Motor neuron (in vitro differentiated cells): ENCODE results near the gene STXBP4. TPM values are rescaled to one million over a fixed set of nuclear protein-coding genes. Genes with fewer than 3 reads are reported as not detected.
"Not testable (repeated sequence)": the region's sequence is repeated elsewhere in the genome, so short reads cannot be mapped to it uniquely, and the experiment has no call there.

Source experiments
- ATAC-seq, 8 experiments: fragments of 200-7000 bp; cut with Tn5 transposase; replicated peaks in 6 of 8; 2 replicates each; pipeline ENCODE4 v1.8.0; 2021; ENCODE audit warnings: mild to moderate bottlenecking in 8 of 8, moderate library complexity in 8 of 8
- H3K27ac ChIP-seq, 2 donors: fragments of 250-450 bp; sonication (Bioruptor Pico); 2 replicates each; pipeline ENCODE4 v1.9.0; 2021; ENCODE audit warnings: antibody characterized with exemption in 2 of 2, mild to moderate bottlenecking in 2 of 2, moderate library complexity in 1 of 2
- H3K4me1 ChIP-seq, 2 donors: fragments of 250-450 bp; sonication (Bioruptor Pico); replicated peaks in 1 of 2; 2 replicates each; pipeline ENCODE4 v1.6.1; 2021; ENCODE audit warnings: antibody characterized with exemption in 2 of 2, mild to moderate bottlenecking in 2 of 2, moderate library complexity in 1 of 2
- H3K4me3 ChIP-seq, 5 donors: fragments of 250-450 bp; sonication (Bioruptor Pico); 2 replicates each; pipeline ENCODE4 v1.9.0; 2021; ENCODE audit warnings: antibody characterized with exemption in 5 of 5, mild to moderate bottlenecking in 5 of 5, moderate library complexity in 4 of 5
- WGBS, 10 experiments: fragments of 450-650 bp; shearing (Covaris generic); methylation state at CpG; one replicate each; pipeline ENCODE4 v1.0.0; 2022; 5-methylcytosine and 5-hydroxymethylcytosine counted together
- in situ Hi-C, 9 experiments: fragments of 400-800 bp; cut with MboI; loops; one replicate each; pipeline ENCODE4 v1.15.0; 2021; ENCODE audit warnings: low sequenced_read_pairs in 9 of 9, low pct_unique_long_range_greater_than_20kb in 2 of 9; ENCODE audit not compliant: unreplicated experiment in 9 of 9
- total RNA-seq, 8 experiments: library from RNA; unstranded; fragments of 300-600 nt; gene quantifications; 2 replicates each; pipeline versions ENCODE4 v1.2.3 to v1.2.4, GENCODE V29; 2022

STXBP4 gene
- total RNA-seq, 8 experiments from 2014 or later: 9.3 to 37.2 (median 15.7) TPM

DNA sequence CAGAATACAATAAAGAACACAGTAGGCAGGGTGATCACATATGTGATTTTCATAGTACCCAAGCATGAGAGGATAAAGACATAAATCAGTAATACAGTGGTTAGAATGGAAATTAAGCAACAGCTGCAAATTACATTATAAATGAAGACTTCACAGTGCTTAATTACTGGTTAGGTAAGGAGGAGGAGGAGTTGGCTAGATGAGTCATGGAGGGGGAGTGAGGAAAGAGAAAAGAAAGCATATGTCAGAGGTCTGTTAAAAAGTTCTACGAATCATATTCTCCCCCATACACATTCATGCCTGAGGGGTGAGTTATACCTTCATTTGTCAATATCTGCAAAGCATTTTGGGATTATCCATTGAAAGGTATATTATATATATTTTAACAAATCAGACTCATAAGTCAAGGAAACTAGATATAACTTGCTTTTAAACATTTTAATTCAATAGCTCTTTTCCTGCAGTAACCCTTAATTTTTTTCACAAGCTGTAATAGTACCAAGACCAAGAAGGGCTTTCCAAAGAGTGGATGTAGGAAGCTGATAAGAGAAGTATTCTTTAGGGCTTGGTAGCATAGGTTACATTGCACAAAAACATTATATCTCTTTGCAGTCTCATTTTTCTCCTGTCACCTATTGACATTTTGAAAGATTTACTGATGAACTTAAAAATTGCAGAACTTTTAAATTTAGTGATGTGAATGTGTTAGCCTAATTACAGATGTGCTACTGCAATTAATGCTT, 99.3 kb downstream of the STXBP4 start:
- Histone ChIP-seq H3K4me1 (peaks cover 8 to 26% of the 10 kb centered on the region in 2 donors), H3K27ac (no peak overlapping the region), H3K4me3 (no peak overlapping the region)
- in situ Hi-C loops: no loop called here
- WGBS, 10 experiments: 43 to 100% (median 83%) methylated on average over 1 of the region's 1 CpG; no CpG with 5 or more reads in 5 of the 10 experiments
- ATAC-seq: peak in 3 of 8 experiments; percentile 19 to 42 (median 40)

DNA sequence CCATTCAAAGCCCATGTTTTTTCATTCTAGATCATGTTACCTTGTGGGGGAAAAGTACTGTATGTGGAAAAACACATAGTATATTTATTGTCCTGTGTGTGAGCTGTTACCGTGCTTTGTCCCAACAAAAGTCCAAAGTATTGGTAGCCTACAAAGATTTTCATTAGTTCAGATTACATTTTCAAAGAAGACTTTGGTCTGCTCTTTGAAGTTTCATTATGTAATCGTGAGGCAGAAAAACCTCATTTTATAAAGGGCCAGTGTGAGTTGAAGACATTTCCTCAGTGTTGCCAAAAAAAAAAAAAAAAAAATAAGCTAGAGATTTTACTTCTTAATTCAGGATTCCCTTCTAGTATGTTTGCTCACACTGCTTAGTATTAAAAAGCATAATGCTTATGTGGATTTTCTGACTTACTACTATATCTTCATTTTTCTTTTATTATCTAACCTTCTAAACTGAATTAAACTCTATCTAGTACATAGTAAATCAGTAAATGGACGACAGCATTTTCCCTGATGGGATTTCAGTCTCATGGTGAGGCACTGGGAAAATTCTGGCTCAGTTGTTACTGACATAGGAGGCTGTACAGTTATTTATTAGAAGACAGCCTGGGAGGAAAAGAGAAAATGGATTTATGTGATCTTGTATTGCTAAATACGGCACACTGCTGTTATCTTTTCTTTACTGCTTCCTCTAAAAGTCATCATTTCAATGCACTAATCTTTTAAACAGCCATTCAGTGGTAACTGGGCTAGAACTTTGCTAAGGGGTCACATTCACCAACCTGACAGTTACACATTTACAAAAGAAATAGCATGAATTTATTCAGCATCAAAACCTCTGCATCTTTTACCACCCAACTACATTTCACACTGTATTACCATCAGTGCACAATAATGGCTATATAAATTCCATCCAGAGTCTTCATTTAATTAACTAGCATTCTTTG, 100.6 kb downstream of the STXBP4 start:
- H3K4me1 ChIP-seq: peaks cover 8 to 26% of the 10 kb centered on the region in 2 donors
- H3K27ac ChIP-seq: no peak overlapping the region
- WGBS, 10 experiments: 17 to 85% (median 58%) methylated on average over 1 to 4 of the region's 4 CpGs
- in situ Hi-C loops: no loop called here
- H3K4me3 ChIP-seq: no peak overlapping the region
- peak in 5 of 8 experiments; percentile 44 to 92 (median 68) for ATAC-seq

DNA sequence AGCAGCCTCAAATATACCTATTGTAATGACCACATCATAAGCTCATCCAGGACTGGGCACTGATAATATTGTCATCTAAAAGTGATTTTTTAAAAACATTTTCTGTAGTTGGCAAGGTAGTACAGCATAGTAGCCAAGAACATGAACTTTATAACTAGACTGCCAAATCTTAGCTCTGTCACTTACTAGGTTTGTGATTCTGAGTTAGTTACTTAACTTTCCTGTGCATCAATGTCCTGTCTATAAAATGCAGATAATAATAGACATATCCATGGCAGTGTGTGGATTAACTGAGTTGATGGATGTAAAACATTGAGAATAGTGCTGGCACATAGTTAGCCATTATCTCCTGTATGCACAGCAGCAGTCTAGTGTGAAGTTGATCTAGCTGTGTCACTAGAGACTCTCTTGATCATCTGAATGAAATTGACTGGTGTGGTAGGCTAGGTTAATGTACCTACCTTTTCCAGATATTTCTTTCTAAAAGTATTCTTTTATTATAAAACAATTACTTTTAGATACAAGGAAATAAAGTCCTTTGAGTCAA, 101.5 kb downstream of the STXBP4 start:
- in situ Hi-C loops: no loop called here

DNA sequence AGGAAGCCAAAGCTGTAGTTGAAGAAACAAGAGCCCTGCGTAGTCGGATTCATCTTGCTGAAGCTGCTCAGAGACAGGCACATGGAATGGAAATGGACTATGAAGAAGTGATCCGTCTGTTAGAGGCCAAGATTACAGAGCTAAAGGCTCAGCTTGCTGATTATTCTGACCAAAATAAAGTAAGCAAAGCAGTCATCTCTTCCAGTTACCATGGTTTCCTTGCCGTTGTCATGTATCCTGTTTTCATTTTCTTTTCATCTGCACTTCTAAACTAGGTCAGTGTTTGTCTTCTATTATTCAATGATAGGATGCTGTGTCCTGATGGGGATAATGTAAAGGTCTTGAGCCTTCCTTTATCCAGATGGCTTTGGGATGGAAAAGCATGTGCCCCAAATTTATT, 104.3 kb downstream of the STXBP4 start:
- peak in 1 of 8 experiments; percentile 81 for ATAC-seq
- peaks cover 8 to 24% of the 10 kb centered on the region in 2 donors for H3K4me1 ChIP-seq
- no peak overlapping the region for H3K4me3 ChIP-seq
- H3K27ac ChIP-seq: no peak overlapping the region
- 47 to 93% (median 70%) methylated on average over 1 to 4 of the region's 4 CpGs for WGBS, 10 experiments
- in situ Hi-C loops: no loop called here

More for the DNA sequence above, 101.5 kb downstream of the STXBP4 start:
- no peak overlapping the region for H3K4me3 ChIP-seq
- H3K4me1 ChIP-seq: peaks cover 8 to 26% of the 10 kb centered on the region in 2 donors
- H3K27ac ChIP-seq: no peak overlapping the region
- ATAC-seq: no peak

DNA sequence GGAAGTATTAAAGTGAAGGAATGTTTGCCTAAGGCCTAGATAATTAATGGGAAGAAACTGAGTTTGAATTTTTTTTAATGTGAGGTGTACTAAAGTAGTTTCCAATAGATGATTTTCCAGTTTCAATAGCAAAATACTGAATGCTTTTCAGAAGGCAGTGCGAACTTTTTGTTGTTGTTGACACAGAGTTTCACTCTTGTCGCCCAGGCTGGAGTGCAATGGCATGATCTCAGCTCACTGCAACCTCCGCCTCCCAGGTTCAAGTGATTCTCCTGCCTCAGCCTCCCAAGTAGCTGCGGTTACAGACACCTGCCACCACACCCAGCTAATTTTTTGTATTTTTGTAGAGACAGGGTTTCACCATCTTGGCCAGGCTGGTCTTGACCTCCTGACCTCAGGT, 104.9 kb downstream of the STXBP4 start:
- H3K4me1 ChIP-seq: peaks cover 8 to 19% of the 10 kb centered on the region in 2 donors
- WGBS, 10 experiments: 80 to 100% (median 92%) methylated on average over 1 to 4 of the region's 4 CpGs; no CpG with 5 or more reads in 3 of the 10 experiments
- H3K4me3 ChIP-seq, ATAC-seq, in situ Hi-C loops, H3K27ac ChIP-seq: not testable (repeated sequence)

DNA sequence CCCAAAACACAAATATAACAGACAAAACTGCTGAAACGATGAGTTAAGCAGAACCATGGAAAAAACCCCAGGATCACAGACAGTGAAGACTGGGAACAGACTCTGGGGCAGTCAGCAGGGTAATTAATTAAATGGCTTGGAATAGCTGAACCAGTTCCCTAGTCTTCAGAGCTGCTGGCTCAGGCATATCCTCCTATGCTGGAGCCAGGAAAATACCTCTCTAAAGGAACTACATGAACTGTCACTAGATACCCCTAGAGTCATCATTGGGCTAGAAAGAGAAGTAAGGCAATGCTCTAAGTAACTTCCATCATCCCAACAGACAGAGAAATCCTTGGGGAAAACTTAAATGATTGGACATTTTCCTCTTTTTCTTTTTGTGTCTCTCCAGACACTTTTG, 113.0 kb downstream of the STXBP4 start:
- in situ Hi-C loops: no loop called here
- no peak overlapping the region for H3K4me3 ChIP-seq
- no peak for ATAC-seq
- H3K4me1 ChIP-seq: no peaks in the 10 kb centered on the region
- H3K27ac ChIP-seq: no peak overlapping the region
- WGBS, 10 experiments: 0 to 100% (median 100%) methylated on average over 1 of the region's 1 CpG; no CpG with 5 or more reads in 4 of the 10 experiments

DNA sequence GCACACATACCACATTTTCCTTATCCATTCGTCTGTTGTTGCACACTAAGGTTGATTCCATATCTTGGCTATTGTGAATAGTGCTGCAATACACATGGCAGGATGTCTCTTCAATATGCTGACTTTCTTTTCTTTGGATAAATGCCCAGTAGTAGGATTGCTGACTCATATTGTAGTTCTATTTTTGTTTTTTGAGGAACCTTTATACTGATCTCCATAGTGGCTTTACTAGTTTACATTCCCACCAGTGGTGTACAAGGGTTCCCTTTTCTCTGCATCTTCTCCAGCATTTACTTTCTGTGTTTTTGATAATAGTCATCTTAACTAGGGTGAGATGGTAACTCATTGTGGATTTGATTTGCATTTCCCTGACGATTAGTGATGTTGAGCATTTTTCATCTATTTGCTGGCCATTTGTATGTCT, 118.1 kb downstream of the STXBP4 start:
- no peak overlapping the region for H3K4me3 ChIP-seq
- 50 to 100% (median 86%) methylated on average over 2 of the region's 2 CpGs for WGBS, 10 experiments
- peak in 3 of 8 experiments; percentile 76 to 99 (median 98) for ATAC-seq
- no peaks in the 10 kb centered on the region for H3K4me1 ChIP-seq
- H3K27ac ChIP-seq: no peak overlapping the region
- in situ Hi-C loops: no loop called here

DNA sequence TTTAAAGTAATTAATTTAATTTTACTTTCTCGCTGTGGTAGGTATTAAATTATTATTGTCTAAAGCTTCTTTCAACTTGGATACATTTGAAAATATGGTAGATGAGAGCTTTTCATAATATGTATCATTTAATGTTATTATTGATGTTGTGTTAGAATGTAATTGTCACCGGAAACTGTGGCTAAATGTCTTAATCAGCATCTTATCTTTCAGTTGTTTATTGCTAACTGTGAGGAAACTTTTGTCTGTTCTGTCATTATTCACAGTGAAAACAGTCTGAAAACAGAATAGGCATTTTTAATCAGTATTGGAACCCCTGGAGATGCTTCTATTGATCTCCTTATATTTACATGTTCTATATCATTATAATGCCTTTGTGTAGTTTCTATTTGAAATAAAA, 120.7 kb downstream of the STXBP4 start:
- 77 to 100% (median 100%) methylated on average over 1 to 2 of the region's 2 CpGs for WGBS, 10 experiments
- Histone ChIP-seq H3K4me1 (no peaks in the 10 kb centered on the region), H3K27ac (no peak overlapping the region), H3K4me3 (no peak overlapping the region)
- in situ Hi-C loops: no loop called here
- no peak for ATAC-seq

DNA sequence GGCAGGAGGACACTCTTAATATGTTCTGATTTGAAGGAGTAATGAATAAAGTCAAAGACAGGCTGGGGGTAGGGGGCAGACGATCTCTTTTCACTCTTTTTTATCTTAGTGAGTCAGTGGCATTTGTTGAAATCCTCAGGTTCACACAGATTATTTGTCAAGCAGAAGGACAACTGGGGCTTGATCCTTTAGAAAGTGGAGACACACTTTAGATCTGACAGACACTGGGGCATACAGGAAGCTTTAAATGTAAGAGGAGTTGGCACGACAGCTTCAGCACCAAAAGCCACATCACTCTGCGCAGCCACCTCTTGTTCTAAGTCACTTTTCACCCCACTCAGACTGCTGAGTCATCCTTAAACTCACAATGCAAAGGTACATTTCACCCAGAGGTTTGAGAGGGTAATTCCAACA, 121.5 kb downstream of the STXBP4 start:
- in situ Hi-C loops: no loop called here
- ATAC-seq: no peak
- WGBS, 10 experiments: 38 to 100% (median 60%) methylated on average over 1 to 3 of the region's 3 CpGs; no CpG with 5 or more reads in 3 of the 10 experiments
- no peak overlapping the region for H3K4me3 ChIP-seq
- no peak overlapping the region for H3K27ac ChIP-seq
- no peaks in the 10 kb centered on the region for H3K4me1 ChIP-seq

DNA sequence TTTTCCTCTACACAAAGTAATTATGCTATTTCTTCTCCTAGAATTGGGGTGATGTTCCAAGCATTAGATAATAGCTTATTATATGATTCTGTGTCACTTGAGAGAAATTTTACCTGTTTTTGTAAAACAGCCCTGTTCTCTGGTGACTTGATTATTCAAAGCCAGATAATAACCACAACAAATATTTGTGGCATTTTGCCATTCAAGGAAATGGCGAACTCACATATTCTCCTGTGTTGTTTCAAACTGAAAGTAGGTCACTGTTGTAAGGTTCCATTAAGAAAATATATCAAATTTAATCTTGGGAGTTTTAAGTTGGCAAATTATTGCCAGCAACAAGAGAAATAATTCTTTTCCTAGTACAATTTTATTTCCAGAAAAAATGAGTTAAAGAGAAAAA, 124.8 kb downstream of the STXBP4 start:
- H3K4me1 ChIP-seq: no peaks in the 10 kb centered on the region
- in situ Hi-C loops: no loop called here
- no peak overlapping the region for H3K27ac ChIP-seq
- H3K4me3 ChIP-seq: no peak overlapping the region
- 50 to 100% (median 90%) methylated on average over 1 of the region's 1 CpG; no CpG with 5 or more reads in 1 of the 10 experiments for WGBS, 10 experiments
- no peak for ATAC-seq

DNA sequence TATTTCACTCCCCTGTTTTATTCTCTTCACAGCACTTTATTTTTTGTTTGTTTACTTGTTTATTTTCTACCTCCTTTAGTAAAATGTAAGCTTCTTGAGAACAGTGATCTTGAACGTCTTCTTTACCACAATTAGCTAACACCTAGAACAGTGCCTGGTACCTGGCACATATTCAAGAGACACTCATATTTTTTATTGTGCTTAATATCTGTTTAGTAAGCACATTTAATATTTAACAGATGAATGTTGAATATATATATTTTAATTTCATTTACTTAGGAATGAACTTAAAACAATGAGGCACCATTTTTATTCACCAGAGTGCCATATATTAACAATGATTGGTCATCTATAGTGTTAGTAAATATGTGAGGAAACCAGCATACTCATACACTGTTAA, 130.2 kb downstream of the STXBP4 start:
- Histone ChIP-seq H3K4me1 (no peaks in the 10 kb centered on the region), H3K4me3 (no peak overlapping the region), H3K27ac (no peak overlapping the region)
- ATAC-seq: no peak
- 57 to 100% (median 100%) methylated on average over 1 of the region's 1 CpG; no CpG with 5 or more reads in 1 of the 10 experiments for WGBS, 10 experiments
- in situ Hi-C loops: no loop called here

DNA sequence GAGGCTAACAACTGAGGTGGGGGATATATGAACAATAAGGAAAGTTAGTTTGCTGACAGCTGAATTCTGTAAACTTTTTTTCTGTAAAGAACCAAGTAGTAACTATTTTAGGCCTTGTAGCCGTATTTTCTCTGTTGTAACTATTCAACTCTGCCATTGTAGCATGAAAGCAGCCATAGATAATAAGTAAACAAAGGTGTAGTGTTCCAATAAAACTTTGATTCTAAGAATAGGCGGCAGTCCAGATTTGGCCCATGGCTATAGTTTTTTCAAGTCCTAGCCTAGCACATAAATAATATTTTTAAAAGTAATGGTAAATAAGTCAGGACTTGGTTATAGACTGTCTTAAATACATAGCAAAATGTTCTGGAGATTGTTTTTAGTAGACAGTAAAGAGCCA, 142.0 kb downstream of the STXBP4 start:
- 71 to 100% (median 92%) methylated on average over 2 of the region's 2 CpGs; no CpG with 5 or more reads in 3 of the 10 experiments for WGBS, 10 experiments
- no peak overlapping the region for H3K27ac ChIP-seq
- in situ Hi-C loops: no loop called here
- H3K4me3 ChIP-seq: no peak overlapping the region
- ATAC-seq: no peak
- no peaks in the 10 kb centered on the region for H3K4me1 ChIP-seq

DNA sequence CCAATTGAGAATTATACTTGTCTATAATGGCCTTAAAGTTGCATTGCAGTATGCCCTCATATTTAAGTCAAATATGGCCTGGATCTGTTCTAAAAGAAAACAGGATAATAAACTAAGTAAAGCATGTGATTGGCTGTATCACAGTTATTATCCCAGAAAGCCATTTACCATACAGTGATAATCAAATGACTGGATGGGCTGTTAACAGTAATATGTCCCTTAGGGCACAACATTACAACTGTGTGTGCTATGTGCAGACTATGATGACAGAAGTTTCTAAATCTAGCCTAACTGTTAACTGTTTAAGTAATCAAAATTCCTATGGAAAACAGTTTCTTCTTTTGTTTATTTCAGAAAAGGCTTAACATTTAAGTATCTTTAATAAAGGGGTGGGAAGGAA, 145.7 kb downstream of the STXBP4 start:
- Histone ChIP-seq H3K4me1 (no peaks in the 10 kb centered on the region), H3K27ac (no peak overlapping the region), H3K4me3 (no peak overlapping the region)
- no peak for ATAC-seq
- in situ Hi-C loops: no loop called here
